Lung microvascular endothelial cell (primary cell): ENCODE results near the gene PDXP. TPM values are rescaled to one million over a fixed set of nuclear protein-coding genes. Genes with fewer than 3 reads are reported as not detected.

Experiments
- DNase-seq, 2 donors: peaks; one replicate each; pipeline versions ENCODE4 v3.0.0 to v3.0.0-alpha.2; 2010; ENCODE audit warnings: low read depth in 2 of 2
- total RNA-seq: library from RNA; depleted of rRNA; stranded (reverse); fragments of >200 nt; gene quantifications from 2 replicates; pipeline ENCODE4 v1.2.1, GENCODE V29; 2014

Gene PDXP
- total RNA-seq, 1 donor from 2014 or later, result 6.7 TPM

DNA sequence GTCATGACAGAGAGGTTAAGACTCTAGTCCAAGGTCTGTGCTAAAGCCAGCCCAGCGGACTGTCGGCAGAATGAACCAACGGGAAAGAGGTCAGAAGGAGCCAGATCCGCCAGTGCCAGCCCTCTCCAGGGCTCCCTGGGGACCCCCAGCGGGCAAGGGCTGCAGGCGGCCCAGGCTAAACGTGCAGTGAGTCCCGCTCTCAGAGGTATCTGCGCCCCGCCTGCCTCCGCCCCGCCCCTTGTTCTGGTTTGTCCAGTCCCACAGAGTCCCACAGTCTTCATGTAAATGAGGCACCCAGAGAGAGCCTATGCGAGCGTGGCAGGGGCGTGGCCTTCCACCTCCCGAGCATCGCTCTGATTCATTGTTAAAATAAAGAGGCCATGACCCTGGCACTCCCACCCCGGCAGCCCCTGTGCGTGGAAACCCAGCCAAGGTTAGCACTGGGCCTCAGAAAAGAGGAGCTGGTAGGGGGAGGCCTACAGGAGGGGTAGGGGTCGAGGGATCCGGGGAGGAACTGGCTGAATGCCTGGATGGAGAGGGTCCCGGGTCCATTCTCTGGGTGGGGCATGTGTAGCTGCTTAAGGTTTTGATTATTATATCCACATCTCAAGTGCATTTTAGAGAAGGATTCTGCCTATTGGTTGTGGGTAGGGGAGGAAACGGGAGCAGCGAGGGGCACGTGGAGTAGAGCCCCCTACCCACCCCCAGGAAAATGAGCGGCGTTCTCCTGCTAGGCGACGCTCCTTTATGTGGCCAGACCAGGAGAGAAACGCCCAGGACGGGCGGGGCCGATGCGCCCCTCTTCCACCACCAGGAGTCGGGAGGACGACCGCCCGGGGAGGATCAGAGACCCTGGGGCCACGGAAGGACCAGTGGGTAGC is 38.4 kb downstream of the PDXP start, which contains the start of gene TRIOBP:
Gene TRIOBP, plus strand, starts transcription at position 392 of the 881 bp plus-strand sequence. CDS start 4,318 bp downstream, outside the sequence.
- peak; percentile 92 to 93 for DNase-seq

DNA sequence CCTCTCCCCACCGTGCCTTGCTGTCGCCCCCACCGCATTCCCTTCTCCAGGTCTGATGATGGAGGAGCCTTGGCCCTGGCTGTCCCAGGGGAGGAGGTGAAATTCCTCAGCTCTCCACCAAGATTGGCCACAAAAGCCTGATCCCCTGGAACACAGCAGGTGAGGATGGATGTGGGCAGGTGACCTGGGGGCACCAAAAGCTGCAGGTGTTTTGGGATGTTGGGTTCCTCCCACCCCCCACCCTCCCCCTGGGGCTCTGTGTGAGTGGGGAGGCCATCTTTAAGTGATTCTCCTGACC is 39.0 kb downstream of the PDXP start:
- no peak for DNase-seq

DNA sequence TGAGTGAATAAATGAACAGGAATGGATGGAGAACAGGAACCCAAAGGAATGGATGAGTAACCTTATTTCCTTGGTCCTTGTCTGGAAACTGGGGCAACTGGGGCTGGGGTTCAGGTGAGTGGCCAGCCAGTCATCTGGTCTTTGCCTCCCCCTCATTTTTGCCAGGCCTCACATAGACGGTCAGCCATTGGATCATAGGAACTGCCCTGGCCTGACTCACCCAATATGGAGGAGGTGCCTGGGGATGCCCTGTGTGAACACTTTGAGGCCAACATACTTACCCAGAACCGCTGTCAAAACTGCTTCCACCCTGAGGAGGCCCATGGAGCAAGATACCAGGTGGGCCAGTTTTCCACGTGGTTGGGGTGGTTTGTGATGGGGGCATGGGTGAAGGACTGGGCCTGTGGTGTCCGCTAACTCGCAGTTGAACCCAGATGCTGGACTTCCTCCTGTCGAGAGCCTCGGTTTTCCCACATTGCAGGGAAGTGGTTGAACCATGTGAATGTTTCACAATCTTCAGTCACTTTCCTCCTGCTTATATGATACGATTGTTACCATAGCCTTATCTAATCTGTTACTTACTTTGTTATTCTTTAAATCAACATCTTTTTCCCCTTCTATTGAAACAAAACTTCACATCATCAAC is 42.7 kb downstream of the PDXP start:
- no peak for DNase-seq

DNA sequence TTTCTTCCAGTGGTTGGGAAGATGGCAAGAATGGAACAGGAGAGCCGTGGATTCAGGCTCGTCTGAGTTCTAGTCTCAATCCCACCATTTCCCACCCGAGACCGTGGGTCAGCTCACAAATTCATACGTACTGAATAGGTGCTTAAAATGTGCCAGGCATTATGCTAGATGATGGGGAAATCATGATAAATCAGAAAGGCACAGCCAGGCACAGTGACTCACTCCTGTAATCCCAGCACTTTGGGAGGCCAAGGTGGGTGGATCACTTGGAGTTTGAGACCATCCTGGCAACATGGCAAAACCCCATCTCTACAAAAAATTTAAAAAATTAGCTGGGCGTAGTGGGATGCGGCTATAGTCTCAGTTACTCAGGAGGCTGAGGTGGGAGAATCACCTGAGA is 45.4 kb downstream of the PDXP start:
- no peak for DNase-seq

DNA sequence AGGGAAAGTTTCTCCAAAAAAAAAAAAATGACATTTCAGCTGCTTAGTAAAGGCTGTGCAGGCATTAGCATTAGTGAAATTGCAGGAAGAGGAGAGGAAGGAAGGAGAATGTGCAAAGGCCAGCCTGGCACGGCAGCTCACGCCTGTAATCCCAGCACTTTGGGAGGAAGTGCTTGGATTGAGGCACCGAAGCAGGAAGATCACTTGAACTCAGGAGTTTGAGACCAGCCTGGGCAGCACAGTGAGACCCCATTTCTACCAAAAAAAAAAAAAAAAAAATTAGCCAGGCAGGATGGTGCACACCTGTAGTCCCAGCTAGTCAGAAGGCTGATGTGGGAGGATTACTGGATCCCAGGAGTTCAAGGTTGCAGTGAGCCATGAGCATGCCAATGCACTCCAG is 46.1 kb downstream of the PDXP start:
- DNase-seq, result peak in 1 of 2 donors; percentile 30

DNA sequence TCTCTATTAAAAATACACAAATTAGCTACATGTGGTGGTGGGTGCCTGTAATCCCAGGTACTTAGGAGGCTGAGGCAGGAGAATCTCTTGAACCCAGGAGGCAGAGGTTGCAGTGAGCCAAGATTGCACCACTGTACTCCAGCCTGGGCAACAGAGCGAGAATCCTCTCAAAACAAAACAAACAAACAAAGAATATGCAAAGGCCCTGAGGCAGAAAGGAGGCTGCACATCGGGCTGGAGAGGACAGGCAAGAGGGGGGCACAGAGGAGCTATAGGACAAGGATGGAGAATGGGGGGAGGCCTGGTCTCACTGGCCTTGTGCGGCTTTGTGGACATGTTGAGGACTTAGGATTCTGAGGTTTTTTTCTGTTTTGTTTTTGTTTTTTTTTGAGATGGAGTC is 46.7 kb downstream of the PDXP start:
- DNase-seq, result no peak

DNA sequence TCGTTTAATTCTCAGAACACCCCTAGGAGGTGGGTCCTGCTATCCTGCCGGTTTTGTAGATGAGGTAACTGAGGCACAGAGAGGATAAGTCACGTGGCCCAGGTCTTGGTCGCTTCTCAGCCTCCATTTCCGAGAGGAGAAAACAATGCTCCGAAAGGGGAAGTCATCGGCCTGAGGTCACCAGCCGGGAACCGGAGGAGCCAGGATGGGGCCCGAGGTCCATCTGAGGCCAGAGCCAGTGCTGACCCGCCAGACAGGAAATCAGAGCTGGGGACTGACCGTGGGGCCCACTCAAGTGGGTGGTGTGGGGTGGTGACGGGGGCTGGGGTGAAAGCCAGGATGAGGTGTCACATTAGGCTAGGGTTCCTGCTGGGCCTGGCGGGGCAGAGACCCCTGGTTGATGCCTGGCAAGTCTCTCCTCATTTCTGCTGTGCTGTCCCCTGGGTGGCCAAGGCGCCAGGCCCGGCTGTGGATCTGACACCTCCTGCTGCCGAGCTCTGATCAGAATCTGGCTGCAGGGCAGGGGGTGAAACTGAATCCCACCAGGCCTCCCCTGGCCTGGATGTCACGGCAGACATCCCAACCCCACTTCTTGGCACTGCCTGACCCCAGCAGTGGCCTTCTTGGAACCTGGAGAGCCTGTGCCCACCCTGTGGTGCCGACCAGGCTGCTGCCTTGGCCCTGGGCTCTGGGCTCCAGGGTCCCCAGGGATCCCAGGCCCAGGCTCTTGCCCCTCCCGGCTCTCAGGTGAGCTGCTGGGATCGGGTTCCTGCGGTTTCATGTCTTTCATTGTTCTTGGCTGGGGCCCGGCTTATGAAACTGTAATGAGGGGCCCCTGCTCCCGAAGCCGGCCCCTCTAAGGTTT is 50.3 kb downstream of the PDXP start:
- peak in 1 of 2 donors; percentile 18 for DNase-seq

DNA sequence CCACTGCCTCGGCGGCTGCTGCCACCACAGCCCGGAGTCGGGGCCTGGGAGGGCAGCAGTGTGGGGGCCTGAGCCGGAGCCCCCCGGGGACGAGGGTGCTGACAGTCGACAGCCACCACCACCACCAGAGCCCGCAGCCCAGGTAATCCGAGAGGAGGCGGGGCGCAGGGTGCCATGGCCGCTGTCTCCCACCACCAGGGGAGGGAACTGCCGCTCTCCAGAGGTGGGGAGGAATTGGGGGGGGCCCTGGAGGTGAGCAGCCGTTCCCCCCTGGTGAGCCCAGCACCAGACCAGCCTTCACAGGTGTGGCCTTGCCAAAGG is 50.9 kb downstream of the PDXP start:
- DNase-seq, result no peak

DNA sequence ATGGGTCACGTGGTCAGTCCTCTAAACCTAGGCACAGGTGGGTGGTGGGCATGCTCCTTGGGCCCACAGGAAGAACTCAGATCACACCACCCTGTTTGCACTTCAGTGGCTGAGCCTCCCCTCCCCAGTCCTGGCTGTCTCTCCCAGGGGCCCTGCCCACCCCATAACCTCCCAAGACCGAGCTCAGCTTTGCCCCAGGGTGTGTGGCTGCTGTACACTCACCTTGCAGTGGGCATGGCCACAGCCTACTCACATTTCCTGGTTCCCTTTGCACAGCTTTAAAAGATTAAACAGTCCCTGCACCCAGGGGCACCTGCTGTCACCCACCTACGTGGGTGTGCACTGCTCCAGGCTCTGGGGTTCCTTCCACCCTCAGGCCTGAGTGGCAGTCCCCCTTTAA is 52.2 kb downstream of the PDXP start:
- DNase-seq, result no peak

DNA sequence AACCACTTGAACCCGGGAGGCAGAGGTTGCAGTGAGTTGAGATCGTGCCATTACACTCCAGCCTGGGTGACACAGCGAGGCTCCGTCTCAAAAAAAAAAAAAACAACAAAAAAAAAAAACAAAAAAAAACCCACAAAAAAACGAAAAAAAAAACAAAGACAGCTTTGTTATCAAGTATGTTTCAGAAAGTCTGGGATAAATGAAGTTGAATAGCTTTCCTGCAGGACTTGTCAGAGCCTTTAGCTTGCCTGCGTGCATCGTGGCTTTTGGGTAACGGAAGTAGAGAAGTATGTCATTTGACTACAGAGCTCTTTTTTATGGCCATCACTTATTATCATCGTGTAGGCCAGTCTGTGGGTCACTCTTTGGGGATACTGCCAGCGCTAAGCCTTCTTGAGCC is 53.0 kb downstream of the PDXP start:
- no peak for DNase-seq

DNA sequence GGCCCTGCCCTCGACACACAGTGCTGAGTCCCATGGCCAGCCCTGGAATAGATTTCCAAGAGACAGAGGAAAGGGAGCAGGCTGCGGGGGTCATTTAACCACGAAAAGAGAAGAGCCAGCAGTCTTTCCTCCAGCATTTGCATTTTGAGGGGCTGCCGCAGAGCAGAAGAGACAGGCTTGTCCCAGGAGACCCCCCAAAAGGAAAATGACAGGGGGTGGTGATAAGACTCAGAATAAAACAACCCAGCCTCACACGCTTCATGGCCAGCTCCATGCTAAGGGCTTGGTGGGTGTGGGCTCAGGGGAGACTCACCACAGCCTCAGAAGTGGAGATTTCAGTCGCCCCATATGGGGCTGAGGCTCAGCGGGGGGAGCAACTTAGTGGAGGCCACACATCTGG is 55.2 kb downstream of the PDXP start:
- DNase-seq, result no peak

DNA sequence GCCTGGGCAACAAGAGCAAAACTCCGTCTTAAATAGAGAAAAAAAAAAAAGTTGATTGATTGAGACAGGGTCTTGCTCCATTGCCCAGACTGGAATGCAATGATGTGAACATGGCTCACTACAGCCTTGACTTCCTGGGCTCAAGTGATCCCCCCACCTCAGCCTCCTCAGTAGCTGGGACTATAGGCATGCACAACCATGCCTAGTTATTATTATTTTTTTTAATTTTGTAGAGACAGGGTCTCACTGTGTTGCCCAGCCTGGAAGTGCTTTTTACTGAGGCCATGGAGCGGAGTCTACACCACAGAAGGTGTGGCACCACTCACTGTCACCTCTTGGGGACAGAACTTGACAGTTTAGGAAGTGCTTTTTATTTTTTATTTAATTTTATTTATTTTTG is 56.1 kb downstream of the PDXP start:
- no peak for DNase-seq

DNA sequence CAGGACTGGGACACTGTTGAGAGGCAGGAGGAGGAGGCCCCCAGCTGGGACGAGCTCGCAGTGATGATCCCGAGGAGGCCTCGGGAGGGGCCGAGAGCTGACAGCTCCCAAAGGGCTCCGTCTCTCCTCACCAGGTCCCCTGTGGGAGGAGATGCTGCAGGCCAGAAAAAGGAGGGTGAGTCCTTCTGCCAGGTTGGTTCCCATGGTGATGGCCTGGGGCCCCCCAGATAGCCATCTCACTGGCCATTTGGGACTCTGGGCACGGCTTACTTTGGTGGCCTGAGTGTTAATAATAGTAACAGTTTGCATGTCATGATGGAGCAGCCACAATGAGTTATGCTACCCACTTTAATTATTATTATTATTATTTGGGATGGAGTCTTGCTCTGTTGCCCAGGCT is 57.2 kb downstream of the PDXP start:
- no peak for DNase-seq

Other genes with a start within 250 kb of the PDXP start
- gene ELFN2, start 231.2 kb upstream of the PDXP start, total RNA-seq, result under 0.01 TPM in 1 of 2 replicates, not detected in the other
- 89.8 and 137 TPM in 2 replicates for gene MFNG, start 172.3 kb upstream of the PDXP start, total RNA-seq
- gene CARD10, start 139.3 kb upstream of the PDXP start, total RNA-seq, result 36.2 and 57.1 TPM in 2 replicates
- 7.8 and 7.9 TPM in 2 replicates for gene CDC42EP1, start 98.2 kb upstream of the PDXP start, total RNA-seq
- not detected in 2 replicates for gene LGALS2, start 78.6 kb upstream of the PDXP start, total RNA-seq
- 29.2 and 85.3 TPM in 2 replicates for gene GGA1, start 49.9 kb upstream of the PDXP start, total RNA-seq
- 0.40 and 0.87 TPM in 2 replicates for gene SH3BP1, start 19.1 kb upstream of the PDXP start, total RNA-seq
- gene LGALS1, start 16.9 kb downstream of the PDXP start, total RNA-seq, result 2,589 and 6,877 TPM in 2 replicates
- gene NOL12, start 27.6 kb downstream of the PDXP start, total RNA-seq, result 13.5 and 18.1 TPM in 2 replicates
- gene TRIOBP, start 38.3 kb downstream of the PDXP start, total RNA-seq, result 79.8 and 156 TPM in 2 replicates
- 11.9 and 19.8 TPM in 2 replicates for gene GCAT, start 149.2 kb downstream of the PDXP start, total RNA-seq
- not detected in 2 replicates for gene GALR3, start 164.7 kb downstream of the PDXP start, total RNA-seq
- 15.9 and 18.8 TPM in 2 replicates for gene ANKRD54, start 185.6 kb downstream of the PDXP start, total RNA-seq
- gene EIF3L, start 190.7 kb downstream of the PDXP start, total RNA-seq, result 293 and 344 TPM in 2 replicates
- gene MICALL1, start 247.6 kb downstream of the PDXP start, total RNA-seq, result 20.7 and 30.2 TPM in 2 replicates